ENCODE results near the gene RORB. TPM values are rescaled to one million over a fixed set of nuclear protein-coding genes. Genes with fewer than 3 reads are reported as not detected.

RORB gene
- total and polyA plus RNA-seq, 4 donors = 0.01 to 0.05 TPM; not detected in 2

DNA sequence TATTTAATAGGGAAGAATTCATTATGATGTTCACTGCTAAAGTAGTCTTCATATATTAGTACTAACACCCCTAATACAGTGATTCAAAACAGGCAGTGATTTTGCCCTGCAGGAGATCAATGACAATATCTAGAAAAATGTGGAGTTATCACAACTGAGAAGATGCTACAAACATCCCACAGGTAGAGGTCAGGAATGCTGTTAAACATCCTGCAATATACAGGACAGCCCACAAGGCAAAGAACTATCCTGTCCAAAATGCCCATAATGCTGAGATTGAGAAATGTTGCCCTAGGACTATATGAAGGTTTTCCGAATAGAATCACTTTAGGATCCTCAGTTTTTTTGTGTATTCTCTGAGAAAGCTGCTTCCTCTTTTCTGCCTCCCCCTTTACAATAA is 15.3 kb downstream of the RORB start:
- 75% methylated on average over 1 of the region's 1 CpG for WGBS
- Histone ChIP-seq H3K9ac (ENCODE audit: low read depth in 1 of 2, low read length in 2 of 2) (no peak overlapping the region), H3K36me3 (ENCODE audit: control insufficient read depth in 4 of 4, insufficient read depth in 3 of 4, low read depth in 1 of 4, low read length in 3 of 4) (no peaks in the 10 kb centered on the region), H3K9me3 (ENCODE audit: control insufficient read depth in 4 of 4, low read length in 3 of 4) (no peaks in the 10 kb centered on the region), H3K27me3 (ENCODE audit: control insufficient read depth in 4 of 4, insufficient read depth in 4 of 4, low read length in 3 of 4) (peaks cover 0 to 3% (median 0%) of the 10 kb centered on the region in 4 donors), H3K4me3 (ENCODE audit: low read depth in 1 of 3, low read length in 3 of 3) (no peak overlapping the region), H3K27ac (ENCODE audit: low read depth in 1 of 2, low read length in 2 of 2) (no peak overlapping the region), H3K4me1 (ENCODE audit: control insufficient read depth in 4 of 4, insufficient read depth in 4 of 4, low read length in 3 of 4) (no peaks in the 10 kb centered on the region)
- no peak for DNase-seq (ENCODE audit: low spot score)
- TF ChIP-seq, protein P1, sequence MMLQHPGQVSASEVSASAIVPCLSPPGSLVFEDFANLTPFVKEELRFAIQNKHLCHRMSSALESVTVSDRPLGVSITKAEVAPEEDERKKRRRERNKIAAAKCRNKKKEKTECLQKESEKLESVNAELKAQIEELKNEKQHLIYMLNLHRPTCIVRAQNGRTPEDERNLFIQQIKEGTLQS (IDR thresholded peaks at IDR 0.05) = no peak
- TF ChIP-seq JUND (IDR thresholded peaks at IDR 0.05) (no peak), RXRA (IDR thresholded peaks at IDR 0.05) (no peak), RAD21 (IDR thresholded peaks at IDR 0.05) (no peak), TAF1 (conservative IDR thresholded peaks at IDR 0.05) (no peak)
- TF ChIP-seq, protein P2, sequence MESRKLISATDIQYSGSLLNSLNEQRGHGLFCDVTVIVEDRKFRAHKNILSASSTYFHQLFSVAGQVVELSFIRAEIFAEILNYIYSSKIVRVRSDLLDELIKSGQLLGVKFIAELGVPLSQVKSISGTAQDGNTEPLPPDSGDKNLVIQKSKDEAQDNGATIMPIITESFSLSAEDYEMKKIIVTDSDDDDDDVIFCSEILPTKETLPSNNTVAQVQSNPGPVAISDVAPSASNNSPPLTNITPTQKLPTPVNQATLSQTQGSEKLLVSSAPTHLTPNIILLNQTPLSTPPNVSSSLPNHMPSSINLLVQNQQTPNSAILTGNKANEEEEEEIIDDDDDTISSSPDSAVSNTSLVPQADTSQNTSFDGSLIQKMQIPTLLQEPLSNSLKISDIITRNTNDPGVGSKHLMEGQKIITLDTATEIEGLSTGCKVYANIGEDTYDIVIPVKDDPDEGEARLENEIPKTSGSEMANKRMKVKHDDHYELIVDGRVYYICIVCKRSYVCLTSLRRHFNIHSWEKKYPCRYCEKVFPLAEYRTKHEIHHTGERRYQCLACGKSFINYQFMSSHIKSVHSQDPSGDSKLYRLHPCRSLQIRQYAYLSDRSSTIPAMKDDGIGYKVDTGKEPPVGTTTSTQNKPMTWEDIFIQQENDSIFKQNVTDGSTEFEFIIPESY (IDR thresholded peaks at IDR 0.05) = no peak

DNA sequence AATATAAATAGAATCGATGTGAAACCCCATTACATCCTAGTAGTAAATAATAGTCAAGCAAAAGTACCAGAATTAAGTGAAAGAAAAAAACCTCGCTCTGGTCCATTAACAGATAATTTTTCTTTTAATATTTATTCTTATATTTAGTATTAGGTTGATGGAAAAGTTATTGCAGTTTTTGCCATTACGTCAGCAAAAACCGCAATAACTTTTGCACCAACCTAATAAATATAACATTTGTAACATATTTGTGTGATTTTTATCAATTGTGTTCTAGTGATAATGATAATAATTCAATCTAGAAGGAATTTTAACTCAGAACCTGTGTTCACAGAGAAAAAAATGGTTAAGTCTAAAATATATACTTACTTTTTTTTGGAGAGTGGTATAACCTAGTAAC is 16.1 kb downstream of the RORB start:
- no peak for DNase-seq (ENCODE audit: low spot score)
- H3K9ac ChIP-seq (ENCODE audit: low read depth in 1 of 2, low read length in 2 of 2) = no peak overlapping the region

More for the DNA sequence above, 16.1 kb downstream of the RORB start:
- no peak for TF ChIP-seq RAD21 (IDR thresholded peaks at IDR 0.05)
- TF ChIP-seq YY1 (IDR thresholded peaks at IDR 0.05) = no peak
- TF ChIP-seq, protein P1 (IDR thresholded peaks at IDR 0.05) = no peak
- TF ChIP-seq HNF4G (IDR thresholded peaks at IDR 0.05) = no peak
- TF ChIP-seq, protein P2 (IDR thresholded peaks at IDR 0.05) = no peak
- no peak for TF ChIP-seq NR2F2 (IDR thresholded peaks at IDR 0.05)
- no peak for TF ChIP-seq REST (IDR thresholded peaks at IDR 0.05)
- no peak for TF ChIP-seq CTCF (IDR thresholded peaks at IDR 0.05; ENCODE audit: low read depth, low read length, missing input control)
- no peak for TF ChIP-seq FOXA2 (IDR thresholded peaks at IDR 0.05)
- TF ChIP-seq MAX (IDR thresholded peaks at IDR 0.05) = no peak
- TF ChIP-seq HNF4A (conservative IDR thresholded peaks at IDR 0.05) = no peak
- no peak for TF ChIP-seq TAF1 (conservative IDR thresholded peaks at IDR 0.05)
- no peak for TF ChIP-seq RXRA (IDR thresholded peaks at IDR 0.05)
- TF ChIP-seq SP1 (IDR thresholded peaks at IDR 0.05) = no peak
- TF ChIP-seq GABPA (IDR thresholded peaks at IDR 0.05 in 1 of 2, conservative IDR thresholded peaks at IDR 0.05 in 1 of 2) = no peak
- TF ChIP-seq JUND (IDR thresholded peaks at IDR 0.05) = no peak
- TF ChIP-seq FOXA1 (IDR thresholded peaks at IDR 0.05) = no peak
- no peak for TF ChIP-seq EGR1 (IDR thresholded peaks at IDR 0.05; ENCODE audit: low read depth in 2 of 2)
- 79% methylated on average over 4 of the region's 4 CpGs for WGBS
- no peak overlapping the region for H3K4me3 ChIP-seq (ENCODE audit: low read depth in 1 of 3, low read length in 3 of 3)
- H3K36me3 ChIP-seq (ENCODE audit: control insufficient read depth in 4 of 4, insufficient read depth in 3 of 4, low read depth in 1 of 4, low read length in 3 of 4) = no peaks in the 10 kb centered on the region
- no peak overlapping the region for H3K27ac ChIP-seq (ENCODE audit: low read depth in 1 of 2, low read length in 2 of 2)
- H3K4me1 ChIP-seq (ENCODE audit: control insufficient read depth in 4 of 4, insufficient read depth in 4 of 4, low read length in 3 of 4) = no peaks in the 10 kb centered on the region
- no peaks in the 10 kb centered on the region for H3K9me3 ChIP-seq (ENCODE audit: control insufficient read depth in 4 of 4, low read length in 3 of 4)
- H3K27me3 ChIP-seq (ENCODE audit: control insufficient read depth in 4 of 4, insufficient read depth in 4 of 4, low read length in 3 of 4) = peaks cover 0 to 5% (median 0%) of the 10 kb centered on the region in 4 donors

Measured in liver (tissue), 9 donors.